Effector memory CD8-positive, alpha-beta T cell (primary cell): ENCODE measurements around the gene INSR.

ENCODE experiments used
- ATAC-seq: fragments of 150-1000 bp; cut with Tn5 transposase; replicated peaks from 2 replicates; pipeline ENCODE4 v1.10.0; 2021; ENCODE audit warnings: mild to moderate bottlenecking, moderate library complexity
- DNase-seq, 3 experiments: peaks; one replicate each; pipeline ENCODE4 v3.0.0; 2021
- H3K27ac Mint-ChIP-seq, 2 donors: one replicate each; pipeline ENCODE4 v1.8.0; 2022; ENCODE audit warnings: mild to moderate bottlenecking in 2 of 2, mixed read lengths in 2 of 2, moderate library complexity in 2 of 2
- H3K27me3 Mint-ChIP-seq, 2 donors: one replicate each; pipeline ENCODE4 v1.8.0; 2022; ENCODE audit warnings: mixed read lengths in 2 of 2
- H3K36me3 Mint-ChIP-seq: one replicate; pipeline ENCODE4 v1.8.0; 2022; ENCODE audit warnings: mild to moderate bottlenecking, moderate library complexity, mixed read lengths; ENCODE audit not compliant: insufficient read depth
- H3K4me1 Mint-ChIP-seq, 2 donors: one replicate each; pipeline ENCODE4 v1.8.0; 2022; ENCODE audit warnings: low read depth in 2 of 2, mixed read lengths in 2 of 2
- H3K4me3 Mint-ChIP-seq, 2 donors: one replicate each; pipeline ENCODE4 v1.8.0; 2022; ENCODE audit warnings: mild to moderate bottlenecking in 2 of 2, mixed read lengths in 2 of 2, moderate library complexity in 2 of 2
- H3K9me3 Mint-ChIP-seq, 2 donors: one replicate each; pipeline ENCODE4 v1.8.0; 2022; ENCODE audit warnings: mixed read lengths in 2 of 2

INSR gene

DNA sequence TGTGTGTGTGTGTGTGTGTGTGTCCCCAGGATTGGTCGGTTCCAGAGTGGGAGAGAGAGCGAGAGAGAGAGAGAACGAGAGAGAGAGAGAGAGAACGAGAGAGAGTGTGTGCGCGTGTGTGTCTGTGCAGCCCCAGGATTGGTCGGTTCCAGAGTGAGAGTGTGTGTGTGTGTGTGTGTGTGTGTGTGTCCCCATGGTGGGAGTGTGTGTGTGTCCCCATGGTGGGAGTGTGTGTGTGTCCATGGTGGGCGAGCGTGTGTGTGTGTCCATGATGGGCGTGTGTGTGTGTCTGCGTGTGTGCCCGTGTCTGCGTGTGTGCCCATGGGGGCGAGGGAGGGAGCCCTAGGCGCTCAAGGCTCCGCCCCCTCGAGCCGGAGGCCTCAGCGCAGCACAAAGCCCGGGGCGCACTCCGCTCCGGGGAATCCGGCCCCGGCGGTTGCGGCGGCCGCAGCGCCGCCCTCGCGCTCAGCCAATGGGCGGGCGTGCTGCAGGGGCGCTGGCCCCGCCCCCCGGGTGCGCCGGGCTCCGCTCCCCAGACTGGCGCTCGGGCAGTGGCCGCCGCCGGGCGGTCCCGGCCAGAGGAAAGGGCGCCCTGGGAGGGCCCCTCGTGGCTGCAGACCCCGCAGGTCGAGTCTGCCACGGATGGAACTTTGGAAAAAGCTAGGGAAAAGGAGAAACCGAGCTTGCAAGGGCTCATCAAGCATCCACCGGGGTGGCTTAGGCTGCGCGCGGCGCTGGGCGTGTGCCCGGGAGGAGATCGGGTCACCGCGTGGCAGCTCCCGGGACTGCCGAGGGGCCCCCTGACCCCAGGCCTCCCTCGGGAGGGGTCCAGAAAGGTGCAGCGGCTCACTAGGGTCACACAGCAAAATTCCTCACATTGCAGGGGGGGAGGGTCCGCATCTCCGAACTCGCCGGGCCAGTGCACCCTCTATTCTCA is 96.2 kb downstream of the INSR start:
- H3K27me3 Mint-ChIP-seq = peaks cover 3 to 15% of the 10 kb centered on the region in 2 donors
- ATAC-seq = peak; percentile 83
- no peaks in the 10 kb centered on the region for H3K9me3 Mint-ChIP-seq

DNA sequence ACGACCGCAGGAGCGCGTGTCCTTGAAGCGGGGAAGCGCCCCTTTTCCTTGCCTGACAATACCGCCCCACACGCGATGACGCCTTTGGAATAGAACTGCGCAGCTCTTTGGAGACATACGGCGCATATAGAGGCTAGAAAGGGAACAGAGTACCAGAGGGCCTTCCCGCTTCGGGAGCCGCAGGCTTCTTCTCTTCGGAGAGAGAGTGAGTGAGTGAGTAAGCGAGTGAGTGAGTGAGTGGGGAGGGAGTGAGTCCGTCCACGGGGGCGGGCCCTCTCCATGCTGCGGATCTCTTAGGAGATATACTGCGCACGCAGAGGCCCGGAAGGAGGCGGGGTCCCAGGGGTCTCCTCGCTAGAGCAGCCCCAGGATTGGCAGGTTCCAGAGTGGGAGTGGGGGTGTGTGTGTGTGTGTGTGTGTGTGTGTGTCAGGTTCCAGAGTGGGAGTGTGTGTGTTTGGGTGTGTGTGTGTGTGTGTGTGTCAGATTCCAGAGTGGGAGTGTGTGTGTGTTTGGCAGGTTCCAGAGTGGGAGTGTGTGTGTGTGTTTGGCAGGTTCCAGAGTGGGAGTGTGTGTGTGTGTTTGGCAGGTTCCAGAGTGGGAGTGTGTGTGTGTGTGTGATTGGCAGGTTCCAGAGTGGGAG is 97.0 kb downstream of the INSR start:
- H3K36me3 Mint-ChIP-seq = peaks cover 15% of the 10 kb centered on the region
- H3K4me3 Mint-ChIP-seq = peak overlapping the region; percentile 84 to 90
- peaks cover 0 to 7% of the 10 kb centered on the region in 2 donors for H3K27me3 Mint-ChIP-seq
- H3K4me1 Mint-ChIP-seq = peaks cover 23 to 24% of the 10 kb centered on the region in 2 donors
- peak; percentile 77 to 81 (median 77) for DNase-seq
- no peaks in the 10 kb centered on the region for H3K9me3 Mint-ChIP-seq
- H3K27ac Mint-ChIP-seq = peak overlapping the region; percentile 94 to 97
- peak; percentile 66 for ATAC-seq

More for the DNA sequence above, 96.2 kb downstream of the INSR start:
- peaks cover 15% of the 10 kb centered on the region for H3K36me3 Mint-ChIP-seq
- peak; percentile 87 to 92 (median 89) for DNase-seq
- H3K4me3 Mint-ChIP-seq = peak overlapping the region; percentile 84 to 90
- H3K4me1 Mint-ChIP-seq = peaks cover 16% of the 10 kb centered on the region in 2 donors
- H3K27ac Mint-ChIP-seq = peak overlapping the region; percentile 94 to 97

DNA sequence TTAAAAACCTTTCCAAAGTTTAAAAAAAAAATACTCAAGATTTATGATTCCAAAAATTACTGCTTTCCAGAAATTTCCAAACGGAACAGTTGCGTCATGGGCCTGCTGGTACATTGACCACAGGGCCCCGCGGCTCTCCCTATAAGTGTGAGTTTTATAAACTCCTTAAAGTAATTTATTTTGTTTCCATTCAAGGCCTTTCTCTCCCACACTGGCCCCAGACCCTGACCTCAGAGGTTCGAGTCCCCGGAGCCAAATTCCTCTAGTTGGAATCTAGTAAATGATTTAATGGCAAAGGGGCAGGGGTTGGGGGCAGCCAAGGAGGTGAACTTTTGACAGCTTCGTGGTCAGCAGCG is 97.5 kb downstream of the INSR start:
- Mint-ChIP-seq H3K27me3 (peaks cover 0 to 2% of the 10 kb centered on the region in 2 donors), H3K27ac (peak overlapping the region; percentile 94 to 97), H3K4me1 (peaks cover 24 to 28% of the 10 kb centered on the region in 2 donors), H3K4me3 (peak overlapping the region; percentile 84 to 90), H3K36me3 (peaks cover 15% of the 10 kb centered on the region), H3K9me3 (no peaks in the 10 kb centered on the region)
- DNase-seq = no peak
- no peak for ATAC-seq

DNA sequence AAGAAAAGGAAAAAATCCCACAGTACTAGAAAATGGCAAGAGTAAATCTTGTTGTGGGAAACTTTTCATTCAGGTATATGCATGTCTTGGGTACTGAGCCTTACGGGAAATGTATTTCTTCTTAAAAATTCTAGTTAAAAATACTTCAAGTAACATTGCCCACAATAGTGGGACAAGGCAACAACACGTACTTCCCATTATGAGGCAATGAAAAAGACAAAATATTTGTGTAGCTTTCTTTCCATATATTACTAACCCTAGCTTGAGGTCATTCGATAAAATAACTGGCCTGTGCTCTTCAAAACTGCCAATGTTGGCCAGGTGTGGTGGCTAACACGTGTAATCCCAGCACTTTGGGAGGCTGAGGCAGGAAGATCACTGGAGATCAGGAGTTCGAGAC is 99.2 kb downstream of the INSR start:
- Mint-ChIP-seq H3K4me1 (peaks cover 28 to 31% of the 10 kb centered on the region in 2 donors), H3K27ac (no peak overlapping the region), H3K9me3 (no peaks in the 10 kb centered on the region), H3K4me3 (no peak overlapping the region), H3K36me3 (peaks cover 15% of the 10 kb centered on the region), H3K27me3 (no peaks in the 10 kb centered on the region)
- DNase-seq = no peak
- ATAC-seq = no peak

DNA sequence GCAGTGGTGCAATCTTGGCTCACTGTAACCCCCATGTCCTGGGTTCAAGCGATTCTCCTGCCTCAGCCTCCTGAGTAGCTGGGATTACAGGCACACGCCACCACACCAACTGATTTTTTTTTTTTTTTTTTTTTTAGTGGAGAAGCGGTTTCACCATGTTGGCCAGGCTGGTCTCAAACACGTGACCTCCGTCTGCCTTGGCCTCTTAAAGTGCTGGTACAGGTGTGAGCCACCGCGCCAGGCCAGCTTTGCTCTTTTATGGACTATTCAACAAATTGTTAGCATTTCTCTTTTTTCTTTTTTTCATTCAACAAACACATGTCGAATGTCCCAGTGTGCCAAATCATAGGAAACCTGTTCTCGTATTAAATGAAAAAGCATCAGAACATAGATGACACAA is 99.6 kb downstream of the INSR start:
- no peaks in the 10 kb centered on the region for H3K27me3 Mint-ChIP-seq
- H3K36me3 Mint-ChIP-seq = peaks cover 15% of the 10 kb centered on the region
- H3K4me3 Mint-ChIP-seq = no peak overlapping the region
- DNase-seq (no peak), ATAC-seq (no peak)
- no peaks in the 10 kb centered on the region for H3K9me3 Mint-ChIP-seq
- H3K27ac Mint-ChIP-seq = no peak overlapping the region
- peaks cover 27 to 28% of the 10 kb centered on the region in 2 donors for H3K4me1 Mint-ChIP-seq

DNA sequence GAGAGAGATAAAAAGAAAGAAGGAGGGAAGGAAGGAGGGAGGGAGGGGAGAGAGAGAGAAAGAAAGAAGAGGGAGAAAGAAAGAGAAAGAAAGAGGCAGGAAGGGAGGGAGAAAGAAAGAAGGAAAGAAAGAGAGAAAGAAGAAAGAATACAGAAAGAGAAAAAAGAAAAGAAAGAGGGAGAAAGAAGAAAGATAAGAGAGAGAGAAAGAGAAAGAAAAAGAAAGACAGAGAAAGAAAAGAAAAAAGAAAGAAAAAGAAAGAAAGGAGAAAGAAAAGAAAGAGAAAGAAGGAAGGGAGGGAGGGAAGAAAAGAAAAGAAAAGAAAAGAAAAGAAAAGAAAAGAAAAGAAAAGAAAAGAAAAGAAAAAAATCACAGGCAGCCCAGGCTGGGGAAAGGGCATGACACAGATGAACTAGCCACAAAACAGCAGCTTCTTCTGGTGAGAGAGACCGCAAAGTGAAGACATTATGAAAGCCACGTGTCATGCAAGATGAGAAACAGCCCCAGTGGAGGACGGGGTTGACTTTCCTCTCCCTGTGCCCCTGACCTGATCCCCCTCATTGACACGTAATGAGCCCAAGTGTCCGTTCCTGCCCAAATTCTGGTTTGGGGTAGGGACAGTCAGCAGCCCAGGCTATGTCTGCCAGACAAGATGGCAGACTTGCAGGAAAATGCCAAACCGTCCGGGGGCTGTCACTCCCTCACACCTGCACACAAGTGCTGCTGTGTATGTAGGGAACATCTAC is 102.1 kb downstream of the INSR start:
- peak overlapping the region; percentile 64 to 79 for H3K4me3 Mint-ChIP-seq
- H3K27ac Mint-ChIP-seq = peak overlapping the region; percentile 59 to 72
- DNase-seq = peak; percentile 41 to 48 (median 45)
- peaks cover 9% of the 10 kb centered on the region for H3K36me3 Mint-ChIP-seq
- no peaks in the 10 kb centered on the region for H3K27me3 Mint-ChIP-seq
- peaks cover 25 to 27% of the 10 kb centered on the region in 2 donors for H3K4me1 Mint-ChIP-seq
- peak; percentile 82 for ATAC-seq
- H3K9me3 Mint-ChIP-seq = no peaks in the 10 kb centered on the region

DNA sequence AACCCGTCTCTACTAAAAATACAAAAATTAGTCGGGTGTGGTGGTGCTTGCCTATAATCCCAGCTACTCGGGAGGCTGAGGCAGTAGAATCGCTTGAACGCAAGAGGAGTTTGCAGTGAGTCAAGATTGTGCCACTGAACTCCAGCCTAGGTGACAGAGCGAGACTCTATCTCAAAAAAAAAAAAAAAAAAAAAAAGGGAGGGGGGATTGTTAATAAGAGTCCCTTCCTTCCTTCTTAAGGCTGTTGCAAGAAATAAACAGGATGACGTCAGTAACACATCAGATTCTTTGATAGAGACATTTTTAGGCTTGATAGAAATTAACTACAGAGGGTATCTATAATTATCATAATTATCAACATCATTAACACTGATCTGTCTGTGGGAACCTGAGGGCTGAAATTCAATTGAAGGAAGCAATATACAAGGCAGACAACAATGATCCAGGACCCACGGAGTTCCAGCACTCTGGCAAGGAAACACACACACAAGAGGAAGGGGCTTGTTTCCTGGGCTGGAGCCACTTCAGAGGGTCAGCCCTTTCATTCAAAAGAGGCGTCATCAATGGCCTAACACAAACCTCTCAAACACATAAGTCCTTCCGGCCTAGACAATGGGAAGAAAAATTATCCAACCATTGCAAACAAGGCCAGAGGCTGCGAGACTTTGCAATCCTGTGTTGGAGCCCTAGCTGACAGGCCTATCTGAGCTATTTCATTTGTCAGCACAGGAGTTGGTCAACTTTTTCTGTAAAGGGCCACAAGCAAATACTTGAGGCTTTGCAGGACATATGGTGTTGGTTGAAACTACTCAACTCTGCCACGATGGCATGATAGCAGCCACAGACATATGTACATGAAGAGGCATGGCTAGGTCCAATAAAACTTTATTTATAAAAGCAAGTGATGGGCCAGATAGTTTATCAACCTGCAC is 105.2 kb downstream of the INSR start:
- no peak for DNase-seq
- Mint-ChIP-seq H3K4me1 (peaks cover 42% of the 10 kb centered on the region in 2 donors), H3K4me3 (no peak overlapping the region), H3K36me3 (peaks cover 19% of the 10 kb centered on the region), H3K27ac (peak overlapping the region in 1 of 2 donors; percentile 61), H3K9me3 (no peaks in the 10 kb centered on the region), H3K27me3 (no peaks in the 10 kb centered on the region)
- no peak for ATAC-seq

DNA sequence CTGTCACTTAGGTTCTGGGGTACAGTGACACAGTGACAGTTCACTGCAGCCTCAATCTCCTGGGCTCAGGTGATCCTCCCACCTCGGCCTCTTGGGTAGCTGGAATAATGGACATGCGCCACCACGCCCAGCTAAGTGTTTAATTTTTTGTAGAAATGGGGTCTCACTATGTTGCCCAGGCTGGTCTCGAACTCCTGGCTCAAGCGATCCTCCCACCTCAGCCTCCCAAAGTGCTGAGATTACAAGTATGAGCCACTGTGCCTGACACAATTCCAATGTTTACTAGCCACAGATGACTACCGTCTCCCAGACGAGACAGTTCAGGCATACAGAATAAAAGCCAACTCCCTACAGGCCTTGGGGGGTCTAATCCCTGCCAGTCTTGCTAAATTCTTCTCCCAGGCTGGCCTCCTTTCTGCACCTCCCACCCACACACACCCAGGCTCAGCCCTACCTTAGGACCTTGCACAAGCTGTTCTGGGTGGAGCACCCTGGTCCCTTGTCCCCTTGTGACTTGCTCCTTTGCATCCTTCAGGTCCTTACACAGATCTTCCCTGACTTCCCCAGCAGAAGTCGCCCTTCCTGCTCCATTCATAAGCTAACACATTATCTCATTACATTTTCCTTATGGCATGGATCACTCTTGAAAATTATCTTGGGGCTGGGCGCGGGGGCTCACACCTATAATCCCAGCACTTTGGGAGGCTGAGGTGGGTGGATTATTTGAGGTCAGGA is 106.4 kb downstream of the INSR start:
- DNase-seq (no peak), ATAC-seq (no peak)
- H3K27me3 Mint-ChIP-seq = no peaks in the 10 kb centered on the region
- peaks cover 23% of the 10 kb centered on the region for H3K36me3 Mint-ChIP-seq
- H3K4me3 Mint-ChIP-seq = no peak overlapping the region
- H3K9me3 Mint-ChIP-seq = no peaks in the 10 kb centered on the region
- H3K27ac Mint-ChIP-seq = no peak overlapping the region
- H3K4me1 Mint-ChIP-seq = peaks cover 41 to 48% of the 10 kb centered on the region in 2 donors

DNA sequence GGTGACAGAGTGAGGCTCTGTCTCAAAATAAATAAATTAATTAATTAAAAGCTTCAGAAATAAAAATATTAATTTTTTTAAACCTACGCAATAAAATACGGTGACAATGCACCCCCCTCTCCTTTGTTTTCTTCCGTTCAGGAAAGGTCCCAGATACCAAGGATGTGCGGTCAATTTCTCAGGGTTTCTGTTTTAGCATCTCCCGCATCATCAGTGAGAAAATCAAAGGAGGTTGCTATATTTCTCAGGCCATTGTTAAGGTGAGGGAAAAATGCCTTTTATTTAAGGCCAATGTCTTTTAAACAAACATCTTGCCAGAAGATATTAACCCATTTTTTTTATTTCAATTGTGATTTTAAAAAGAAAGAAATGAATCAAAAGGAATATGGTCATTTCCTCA is 111.7 kb downstream of the INSR start:
- ATAC-seq = no peak
- Mint-ChIP-seq H3K4me3 (peak overlapping the region; percentile 51 to 63), H3K36me3 (peaks cover 23% of the 10 kb centered on the region), H3K9me3 (no peaks in the 10 kb centered on the region), H3K27ac (peak overlapping the region; percentile 32 to 92), H3K4me1 (peaks cover 30 to 35% of the 10 kb centered on the region in 2 donors), H3K27me3 (no peaks in the 10 kb centered on the region)
- no peak for DNase-seq

DNA sequence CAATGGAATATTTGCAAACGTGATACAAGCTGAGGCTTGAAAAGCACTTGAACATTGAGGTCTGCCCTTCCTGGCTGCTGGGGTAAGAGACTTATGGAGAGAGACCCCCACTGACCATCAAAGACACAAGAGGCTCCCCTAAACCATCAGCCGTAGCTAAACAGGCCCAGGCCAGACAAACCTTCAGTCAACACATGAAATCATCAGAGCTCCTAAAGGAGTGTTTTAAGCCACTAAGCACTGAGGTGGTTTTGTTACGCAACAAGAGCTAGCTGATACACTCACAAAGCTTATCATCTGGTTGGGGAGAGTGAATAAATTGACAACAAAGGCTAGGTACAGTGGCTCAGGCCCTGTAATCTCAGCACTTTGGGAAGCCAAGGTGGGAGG is 114.3 kb downstream of the INSR start:
- no peak for ATAC-seq
- Mint-ChIP-seq H3K27ac (peak overlapping the region in 1 of 2 donors; percentile 32), H3K36me3 (peaks cover 7% of the 10 kb centered on the region), H3K9me3 (no peaks in the 10 kb centered on the region), H3K4me1 (peaks cover 16 to 21% of the 10 kb centered on the region in 2 donors), H3K4me3 (no peak overlapping the region), H3K27me3 (peaks cover 0 to 6% of the 10 kb centered on the region in 2 donors)
- DNase-seq = no peak

DNA sequence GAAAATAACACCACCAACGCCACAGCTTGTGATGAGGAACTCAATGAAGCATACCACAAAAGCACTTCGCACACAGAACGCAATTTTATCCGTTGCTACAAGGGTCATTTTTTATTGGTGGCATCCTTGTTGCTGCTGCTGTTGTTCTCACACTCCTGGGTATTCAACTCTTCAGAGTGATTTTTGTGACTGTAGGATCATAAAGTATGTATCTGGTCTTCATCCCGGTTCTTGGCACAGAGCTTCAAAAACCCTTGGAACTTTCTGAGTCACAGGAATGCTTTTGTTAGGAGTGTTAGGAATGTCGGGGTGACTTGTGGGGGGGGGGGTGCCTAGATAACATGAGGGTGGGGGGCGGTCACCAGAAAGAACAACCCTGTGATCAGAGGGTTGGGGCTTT is 116.3 kb downstream of the INSR start:
- no peak for DNase-seq
- Mint-ChIP-seq H3K4me1 (peaks cover 7 to 8% of the 10 kb centered on the region in 2 donors), H3K27me3 (peaks cover 0 to 15% of the 10 kb centered on the region in 2 donors), H3K9me3 (no peaks in the 10 kb centered on the region), H3K36me3 (peaks cover under 1% of the 10 kb centered on the region), H3K4me3 (no peak overlapping the region), H3K27ac (no peak overlapping the region)
- no peak for ATAC-seq

DNA sequence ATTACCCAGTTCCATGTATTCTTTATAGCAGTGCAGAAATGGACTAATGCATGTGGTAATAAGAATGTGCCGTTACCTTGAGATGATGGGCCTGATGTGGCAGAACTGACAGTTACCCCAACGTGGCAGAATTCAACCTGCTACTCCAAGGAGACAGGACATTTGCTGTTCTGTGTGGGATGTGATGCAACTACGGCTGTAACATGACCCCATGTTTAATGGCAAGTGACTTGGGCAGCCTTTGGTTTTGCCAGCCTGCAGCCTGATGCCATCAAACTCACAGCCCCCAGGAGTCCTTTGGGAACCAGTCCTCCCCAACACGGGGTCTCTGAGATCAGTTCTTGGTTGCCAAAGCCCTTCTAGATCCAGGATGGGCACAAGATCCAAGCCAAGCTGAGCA is 117.4 kb downstream of the INSR start:
- Mint-ChIP-seq H3K4me1 (peaks cover 3 to 5% of the 10 kb centered on the region in 2 donors), H3K4me3 (no peak overlapping the region), H3K27me3 (peaks cover 0 to 15% of the 10 kb centered on the region in 2 donors), H3K27ac (no peak overlapping the region), H3K36me3 (no peaks in the 10 kb centered on the region), H3K9me3 (no peaks in the 10 kb centered on the region)
- DNase-seq = no peak
- ATAC-seq = no peak
